GM19035 (cell line): ENCODE measurements around the gene PAIP2.
"Not testable (repeated sequence)": the region's sequence is repeated elsewhere in the genome, so short reads cannot be mapped to it uniquely, and the experiment has no call there.

Experiments
- ATAC-seq: cut with Tn5 transposase; IDR thresholded peaks from one replicate; pipeline ENCODE4 v1.9.1; 2021; ENCODE audit not compliant: unreplicated experiment

PAIP2 gene

DNA sequence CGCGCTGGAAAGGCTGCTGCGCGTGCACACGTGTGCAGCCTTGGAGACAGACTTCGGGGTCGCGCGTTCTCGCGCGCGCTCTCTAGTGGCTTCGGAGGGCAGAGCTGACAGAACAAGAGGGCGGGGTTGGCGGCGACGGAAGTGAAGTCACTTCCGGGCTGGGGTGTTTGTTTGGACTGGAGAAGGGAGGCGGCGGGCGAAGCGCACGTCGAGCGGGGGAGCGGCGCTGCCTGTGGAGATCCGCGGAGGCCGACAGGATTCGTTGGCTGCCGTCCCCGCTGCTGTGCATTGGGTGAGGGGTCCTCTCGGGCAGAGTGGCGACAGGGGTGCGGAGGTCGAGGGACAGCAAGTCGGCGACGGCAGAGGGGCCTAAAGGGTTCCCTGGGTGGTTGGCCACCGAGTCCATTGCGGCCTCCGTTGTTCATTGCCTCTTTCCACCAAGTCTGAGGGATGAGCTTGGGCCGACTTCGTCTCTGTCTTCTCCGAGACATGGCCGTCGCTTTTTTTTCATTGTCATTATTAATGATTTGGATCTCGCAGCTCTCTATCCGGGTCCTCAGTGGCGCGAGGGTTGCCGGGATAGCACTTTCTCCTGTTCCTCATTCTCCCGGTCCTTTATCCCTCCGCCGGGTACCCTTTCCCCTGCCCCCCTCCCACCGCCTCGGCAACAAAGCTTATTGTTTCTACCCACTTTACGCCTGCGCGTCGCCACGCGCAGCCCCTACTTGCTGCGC, at the start of gene PAIP2:
Gene PAIP2 (plus strand): TSS at position 166 of the 734 bp plus-strand sequence. CDS start 21,931 bp downstream, outside the sequence.
- ATAC-seq = peak; percentile 93

GRCh38 chr5:139293202-139293506, 48.5 kb upstream of the PAIP2 start:
- ATAC-seq = no peak

GRCh38 chr5:139293507-139294373, 47.9 kb upstream of the PAIP2 start, which contains the start of gene MATR3:
Gene MATR3 (plus strand): TSS chr5:139293740. CDS start chr5:139307416, 13,676 bp downstream.
- ATAC-seq = peak; percentile 74

GRCh38 chr5:139294374-139295165, 47.1 kb upstream of the PAIP2 start:
- ATAC-seq = peak; percentile 30

- ATAC-seq = no peak
Measured at GRCh38 chr5:139295346-139296057, 46.2 kb upstream of the PAIP2 start.

- ATAC-seq = no peak
Measured at GRCh38 chr5:139296198-139296597, 45.5 kb upstream of the PAIP2 start.

DNA sequence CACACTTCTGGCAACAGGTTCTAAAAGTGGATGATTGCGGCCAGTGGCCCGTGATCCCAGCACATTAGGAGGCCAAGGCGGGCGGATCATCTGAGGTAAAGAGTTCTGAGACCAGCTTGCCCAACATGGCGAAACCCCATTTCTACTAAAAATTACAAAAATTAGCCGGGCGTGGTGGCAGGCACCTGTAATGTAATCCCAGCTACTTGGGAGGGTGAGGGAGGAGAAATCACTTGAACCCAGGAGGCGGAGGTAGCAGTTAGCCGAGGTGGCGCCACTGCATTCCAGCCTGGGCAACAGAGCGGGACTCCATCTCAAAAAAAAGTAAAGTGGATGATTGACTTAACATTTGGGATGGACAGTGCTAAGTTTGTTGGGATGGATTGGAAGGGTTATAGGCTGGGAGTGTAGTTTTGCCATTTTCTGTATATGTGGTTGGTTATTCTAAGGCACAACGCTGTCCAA, 44.8 kb upstream of the PAIP2 start:
- no peak for ATAC-seq

- no peak for ATAC-seq
Measured at GRCh38 chr5:139297439-139298133, 44.1 kb upstream of the PAIP2 start.

DNA sequence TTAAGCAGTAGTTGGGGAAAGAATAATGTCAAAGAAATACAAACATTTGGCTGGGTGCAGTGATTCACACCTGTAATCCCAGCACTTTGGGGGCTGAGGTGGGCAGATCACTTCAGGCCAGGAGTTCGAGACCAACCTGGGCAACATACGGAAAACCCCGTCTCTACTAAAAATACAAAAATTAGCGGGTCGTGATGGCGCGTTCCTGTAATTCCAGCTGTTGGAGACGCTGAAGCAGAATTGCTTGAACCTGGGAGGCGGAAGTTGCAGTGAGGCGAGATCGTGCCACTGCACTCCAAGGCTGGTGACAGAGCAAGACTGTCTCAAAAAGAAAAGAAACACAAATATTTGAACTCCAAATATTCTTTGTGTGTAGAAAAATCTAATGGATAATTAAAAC, 43.4 kb upstream of the PAIP2 start:
- ATAC-seq = no peak

GRCh38 chr5:139299486-139299885, 42.2 kb upstream of the PAIP2 start:
- ATAC-seq = no peak

DNA sequence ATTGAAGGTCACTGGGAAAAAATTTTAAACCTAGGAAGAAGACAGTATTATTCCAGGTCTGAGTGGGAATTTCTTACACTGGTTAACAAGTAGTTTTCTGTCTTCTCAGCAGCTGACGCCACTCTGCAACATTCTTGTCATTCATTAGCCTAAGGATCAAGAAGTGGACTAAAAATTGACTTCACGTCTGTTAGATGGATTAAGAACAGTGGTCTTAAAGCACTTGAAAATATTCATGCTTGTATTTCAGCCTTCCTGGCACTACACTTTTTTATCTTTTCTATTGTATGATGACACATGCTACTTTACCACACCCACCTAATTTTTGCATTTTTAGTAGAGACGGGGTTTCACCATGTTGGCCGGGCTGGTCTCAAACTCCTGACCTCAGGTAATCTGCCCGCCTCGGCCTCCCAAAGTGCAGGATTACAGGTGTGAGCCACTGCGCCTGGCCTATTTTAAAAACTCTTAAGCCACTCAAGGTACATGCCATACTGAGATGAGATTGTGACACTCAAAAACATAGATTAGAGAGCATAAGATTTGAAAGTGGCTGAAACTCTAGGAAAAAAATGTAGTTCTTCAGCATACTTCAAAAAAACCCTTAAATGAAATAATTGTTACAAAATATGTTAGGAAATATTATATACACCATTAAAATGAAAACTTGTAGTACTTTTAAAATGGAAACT, 39.7 kb upstream of the PAIP2 start:
- no peak for ATAC-seq

DNA sequence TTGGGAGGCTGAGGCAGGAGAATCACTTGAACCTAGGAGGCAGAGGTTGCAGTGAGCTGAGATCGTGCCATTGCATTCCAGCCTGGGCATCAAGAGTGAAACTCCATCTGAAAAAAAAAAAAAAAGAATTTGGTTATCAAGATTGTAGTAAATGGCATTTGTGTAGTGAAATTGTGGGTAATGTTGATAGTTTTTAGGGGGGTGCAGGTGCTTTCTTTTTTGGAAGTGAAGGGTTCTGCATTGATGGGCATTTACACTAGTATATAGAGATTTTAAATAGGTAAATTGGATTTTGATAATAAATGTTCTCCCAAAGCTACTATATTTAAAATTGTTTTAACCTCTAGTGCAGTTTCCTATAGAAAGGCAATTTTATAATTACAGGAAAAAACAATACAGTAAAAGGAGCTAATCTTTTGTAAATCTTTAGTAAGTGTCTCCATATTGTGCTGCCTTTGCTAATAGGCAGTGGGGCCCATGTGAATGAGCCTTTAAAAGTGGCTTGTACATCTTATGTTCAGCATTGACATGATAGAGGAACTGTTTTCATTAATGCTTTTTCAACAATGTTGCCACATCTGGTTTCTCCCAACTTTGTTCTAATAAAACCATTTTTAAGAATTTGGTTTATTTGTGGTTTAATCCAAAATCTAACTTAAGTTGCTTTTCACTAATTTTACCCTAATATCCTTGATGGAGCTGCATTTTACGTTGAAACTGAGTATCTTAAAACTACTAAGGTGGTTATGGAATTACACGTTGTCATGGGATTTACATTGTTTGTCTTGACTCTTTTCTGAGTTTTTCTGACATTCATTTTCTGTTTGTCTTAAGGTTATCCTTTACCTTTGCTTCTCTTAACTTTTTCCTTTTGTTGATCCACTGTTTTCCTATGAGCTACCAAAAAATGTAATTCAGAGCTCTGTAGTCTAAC, 37.0 kb upstream of the PAIP2 start:
- ATAC-seq = no peak

DNA sequence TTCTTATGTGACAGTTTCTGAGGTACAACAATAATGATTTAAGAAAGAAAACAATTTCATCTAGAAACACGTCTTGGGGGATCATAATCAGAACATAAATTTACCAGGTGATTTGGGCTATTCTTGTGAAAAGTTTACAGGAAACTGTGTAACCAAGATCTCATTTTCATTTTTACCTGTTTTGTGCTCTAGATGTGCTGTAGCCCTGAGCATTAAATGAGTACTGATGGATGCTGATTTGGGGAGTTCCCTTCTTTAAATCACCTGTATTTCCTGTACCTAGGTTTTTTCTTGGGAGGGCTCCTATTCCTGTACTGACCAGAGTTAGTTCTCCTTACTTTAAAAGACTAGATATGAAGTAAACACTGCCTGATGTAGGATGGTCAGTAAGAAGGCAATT, 35.5 kb upstream of the PAIP2 start:
- no peak for ATAC-seq

DNA sequence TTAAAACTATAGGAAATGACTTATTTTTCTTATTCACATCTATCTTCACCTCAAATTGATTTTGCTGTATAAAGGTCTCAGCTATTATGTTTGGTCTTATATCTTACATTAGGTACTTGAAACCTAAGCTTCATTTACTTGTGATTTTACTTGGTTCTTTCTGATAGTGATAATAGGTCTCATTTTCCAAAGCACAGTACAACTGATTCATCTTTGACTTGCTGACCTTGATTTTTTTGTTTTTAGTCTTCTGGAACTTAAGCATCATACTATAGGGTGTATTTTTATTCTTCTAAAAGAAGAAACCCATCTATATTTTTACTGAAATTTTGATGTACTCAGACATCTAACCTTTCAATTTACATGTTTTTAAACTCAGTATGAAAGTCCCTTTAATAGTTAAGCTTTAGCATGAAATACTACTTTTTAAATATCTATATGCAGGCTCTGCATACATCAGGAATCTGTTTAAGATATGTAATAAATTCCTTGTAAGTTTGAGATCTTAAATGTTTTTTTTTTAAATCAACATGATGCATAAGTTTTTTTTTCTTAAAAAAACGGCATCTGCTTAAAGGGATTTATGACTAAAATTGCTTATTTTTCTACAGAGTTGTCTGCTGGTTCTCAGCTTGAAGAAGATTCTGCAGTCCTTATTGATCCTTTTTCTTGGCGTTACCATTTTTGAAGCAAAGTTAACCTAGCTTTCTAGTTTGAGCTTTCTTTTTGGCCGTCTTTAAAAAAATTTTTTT, 34.9 kb upstream of the PAIP2 start:
- ATAC-seq = no peak

- no peak for ATAC-seq
Measured at GRCh38 chr5:139308797-139309196, 32.9 kb upstream of the PAIP2 start.

DNA sequence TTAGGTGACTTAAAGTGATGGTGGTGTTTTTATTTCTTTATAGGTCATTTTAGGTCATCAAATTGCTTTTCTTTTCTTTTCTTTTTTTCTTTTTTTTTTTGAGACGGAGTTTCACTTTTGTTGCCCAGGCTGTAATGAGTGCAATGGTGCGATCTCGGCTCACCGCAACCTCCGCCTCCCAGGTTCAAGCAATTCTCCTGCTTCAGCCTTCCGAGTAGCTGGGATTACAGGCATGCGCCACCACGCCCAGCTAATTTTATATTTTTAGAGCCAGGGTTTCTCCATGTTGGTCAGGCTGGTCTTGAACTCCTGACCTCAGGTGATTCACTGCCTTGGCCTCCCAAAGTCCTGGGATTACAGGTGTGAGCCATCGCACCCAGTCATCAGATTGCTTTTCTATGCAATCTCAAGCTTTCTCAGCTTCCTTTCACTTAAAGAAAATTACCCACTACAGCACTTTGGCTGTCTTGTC, 30.9 kb upstream of the PAIP2 start:
- not testable (repeated sequence) for ATAC-seq

DNA sequence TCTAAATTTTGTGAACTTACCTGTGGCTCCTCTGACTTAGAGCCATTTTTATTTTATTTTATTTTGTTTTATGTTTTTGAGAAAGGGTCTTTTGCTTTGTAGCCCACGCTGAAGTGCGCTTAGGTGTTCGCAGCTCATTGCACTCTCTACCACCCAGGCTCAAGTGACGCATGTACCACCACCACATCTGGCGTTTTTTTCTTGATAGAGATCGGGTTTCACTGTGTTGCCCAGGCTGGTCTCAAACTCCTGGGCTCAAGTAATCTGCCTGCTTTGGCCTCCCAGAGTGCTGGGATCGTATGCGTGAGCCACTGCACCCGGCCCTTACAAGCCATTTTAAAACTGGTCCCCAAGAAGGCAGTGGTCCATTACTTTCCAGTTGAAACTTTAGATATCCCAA, 29.6 kb upstream of the PAIP2 start:
- no peak for ATAC-seq

DNA sequence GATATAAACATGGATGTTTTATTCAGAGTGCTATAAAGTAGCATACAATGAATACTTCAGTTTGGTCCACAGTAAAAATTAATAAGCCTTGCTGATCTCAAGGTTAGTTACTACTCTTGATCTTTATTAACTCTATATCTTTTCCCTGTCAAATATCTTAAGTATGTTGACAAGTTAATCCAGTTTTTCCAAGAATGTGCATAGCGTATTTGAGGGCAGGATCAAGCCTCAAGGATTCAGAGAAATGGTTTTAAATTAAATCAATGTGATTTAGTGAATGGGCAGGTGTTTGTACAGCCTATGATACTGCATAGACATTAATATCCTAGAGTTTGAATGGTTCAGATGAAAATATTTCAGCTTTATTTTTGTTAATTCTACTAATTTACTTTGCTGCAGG, 27.4 kb upstream of the PAIP2 start:
- ATAC-seq = no peak
